KBM-7 (cell line): ENCODE results near the gene AKT1S1.

ENCODE experiments used
- DNase-seq: peaks from one replicate; pipeline ENCODE4 v3.0.0-alpha.2; 2015
- in situ Hi-C: fragments of 300-500 bp; cut with MboI; formaldehyde crosslinking; loops from 2 replicates; pipeline ENCODE4 v1.14.3; 2020; ENCODE audit warnings: low sequenced_read_pairs, low pct_unique_long_range_greater_than_20kb, mixed read lengths

AKT1S1 gene

GRCh38 chr19:49908480-49909420 is 31.6 kb upstream of the AKT1S1 start:
- no peak for DNase-seq
- in situ Hi-C loops = no loop called here

- DNase-seq = no peak
- in situ Hi-C loops = no loop called here
These were observed 30.7 kb upstream of the AKT1S1 start for GRCh38 chr19:49907745-49908446.

DNA sequence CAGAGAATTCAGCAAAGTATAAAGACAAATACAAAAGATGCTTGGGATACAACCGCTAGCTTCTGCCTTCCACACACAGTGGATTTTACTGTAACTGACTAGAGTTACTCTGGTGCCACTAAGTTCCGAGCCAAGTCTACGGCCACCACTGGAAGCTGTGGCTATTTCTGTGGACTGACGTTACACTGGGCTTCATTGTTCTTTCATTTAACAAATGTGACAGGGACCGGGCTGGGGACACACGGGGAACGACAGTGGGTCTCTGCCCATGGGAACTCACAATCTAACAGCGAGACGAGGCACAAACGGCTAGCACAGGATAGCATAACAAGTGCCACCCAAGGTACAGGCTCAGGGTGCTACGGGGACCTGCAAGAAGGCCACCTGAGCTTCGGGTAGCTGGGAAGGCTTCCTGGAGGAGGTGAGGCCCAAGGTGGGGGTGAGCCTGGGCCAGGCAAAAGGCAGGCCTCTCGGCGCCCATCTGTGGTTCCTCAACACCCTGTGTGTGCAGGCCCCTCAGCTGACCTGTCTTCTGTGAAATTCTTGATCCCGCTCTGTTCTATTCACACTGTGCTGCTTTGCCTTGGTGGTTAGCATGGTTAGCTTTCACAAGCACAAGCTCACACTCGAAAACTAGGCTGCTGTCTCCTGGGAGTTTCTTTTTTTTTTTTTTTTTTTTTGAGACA is 29.9 kb upstream of the AKT1S1 start:
- no peak for DNase-seq
- in situ Hi-C loops = no loop called here

- in situ Hi-C loops = no loop called here
- DNase-seq = no peak
These were observed 27.0 kb upstream of the AKT1S1 start for GRCh38 chr19:49904136-49904535.

DNA sequence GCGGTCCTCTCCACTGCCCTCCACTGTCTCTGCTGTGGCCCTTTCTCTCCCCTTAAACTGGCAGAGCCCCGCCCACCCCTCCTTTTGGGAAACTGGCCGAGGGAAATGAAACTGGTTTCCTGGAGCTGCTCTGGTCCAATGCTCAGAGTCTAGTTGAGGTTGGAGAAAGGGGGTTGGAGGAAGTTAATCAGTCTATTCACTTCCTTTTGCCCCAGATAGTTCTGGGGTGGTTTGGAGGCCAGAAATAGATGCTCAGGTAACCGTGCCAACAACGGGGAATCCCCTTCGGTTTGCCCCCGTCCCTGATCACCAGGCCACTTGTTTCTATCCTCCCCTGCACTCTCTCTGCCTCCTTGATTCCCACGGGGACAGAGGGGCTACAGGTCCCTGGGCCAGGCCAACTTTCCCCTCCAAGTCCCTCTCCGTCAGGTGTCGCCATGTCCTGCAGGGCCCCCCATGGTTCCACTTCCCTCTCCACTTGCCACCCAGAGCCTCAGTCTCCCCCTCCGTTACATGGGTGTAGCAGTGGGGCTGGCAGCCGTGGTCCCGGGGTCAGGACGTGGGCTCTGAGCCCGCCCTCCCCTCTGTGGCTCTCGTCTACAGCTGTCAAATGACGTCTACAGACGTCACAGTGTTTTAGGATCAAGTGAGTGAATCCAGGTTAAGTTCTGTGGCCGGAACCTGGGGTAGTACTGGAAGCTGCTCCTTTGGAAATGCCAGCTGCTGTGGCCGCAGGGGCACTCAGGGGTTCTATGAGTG is 19.9 kb upstream of the AKT1S1 start, which contains the start of gene IL4I1:
IL4I1 (minus strand) TSS at position 25 of the 759 bp plus-strand sequence. CDS start 727 bp downstream, outside the sequence.
- peak; percentile 73 for DNase-seq
- in situ Hi-C loops = no loop called here

DNA sequence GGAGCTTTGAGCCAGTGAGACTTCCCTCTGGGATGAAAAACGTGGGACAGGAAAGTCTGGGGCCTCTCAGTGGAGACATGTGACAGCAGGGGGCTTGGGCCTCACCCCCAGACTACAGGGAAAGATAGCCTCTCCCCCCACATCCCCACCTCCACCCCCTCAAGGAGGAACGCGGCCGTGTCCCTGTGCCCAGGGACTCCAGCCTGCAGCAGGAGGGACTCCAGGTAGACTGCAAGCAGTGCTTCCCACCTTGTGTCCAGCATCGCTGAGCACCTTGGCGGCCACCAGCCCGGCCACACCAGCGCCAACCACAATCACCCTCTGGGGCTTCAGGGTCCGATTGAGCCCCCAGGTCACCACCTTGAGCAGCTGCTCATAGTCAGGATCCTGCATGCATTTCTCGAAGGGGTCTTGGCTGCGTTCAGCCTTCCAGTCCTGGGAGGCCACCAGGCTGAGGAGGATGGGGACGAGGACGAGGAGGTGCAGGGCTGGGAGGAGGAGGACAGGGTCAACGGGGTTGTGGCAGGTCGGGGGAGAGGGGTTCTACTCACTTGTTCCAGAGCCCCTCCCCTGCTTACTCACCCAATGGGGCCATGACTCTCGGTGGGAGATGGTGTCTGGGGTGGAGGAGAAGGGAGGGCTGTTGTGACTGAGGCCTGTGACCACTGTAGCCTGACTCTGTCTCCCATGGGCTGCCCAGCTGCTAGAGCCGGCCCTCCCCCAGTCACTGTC is 18.6 kb upstream of the AKT1S1 start:
- in situ Hi-C loops = no loop called here
- DNase-seq = no peak

DNA sequence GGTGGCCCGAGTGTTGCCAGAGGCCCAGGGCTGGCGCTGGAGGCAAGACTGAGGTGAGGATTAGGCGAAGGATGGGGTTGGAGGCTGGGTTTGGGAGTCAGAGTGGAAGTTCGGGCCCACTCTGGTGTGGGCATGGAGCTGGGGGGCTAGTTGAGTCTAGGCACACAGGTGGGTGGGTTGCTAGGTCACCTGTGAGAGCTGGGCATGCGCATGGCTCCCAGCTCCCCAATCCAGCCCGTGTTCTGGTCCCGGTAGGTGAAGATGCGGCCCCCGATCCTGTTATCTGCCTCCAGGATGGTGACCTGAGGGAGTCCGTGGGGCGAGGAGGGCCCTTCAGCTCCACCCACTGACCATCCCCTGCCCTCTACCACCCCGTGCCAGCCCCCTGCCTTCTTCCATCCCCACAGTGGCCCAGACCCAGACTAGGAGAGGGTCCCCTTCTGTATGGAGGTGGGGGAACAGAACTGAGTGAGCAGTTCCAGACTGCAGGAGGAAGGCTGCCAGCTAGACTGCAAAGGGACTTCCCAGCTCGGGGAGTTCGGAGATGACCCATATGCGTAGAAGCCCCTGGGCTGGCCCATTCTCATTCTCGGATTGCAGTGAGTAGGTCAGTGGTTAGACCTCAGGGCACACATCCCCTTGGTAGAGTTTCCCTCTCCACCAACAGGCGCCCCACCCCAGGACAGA is 17.9 kb upstream of the AKT1S1 start:
- DNase-seq = no peak
- in situ Hi-C loops = no loop called here

DNA sequence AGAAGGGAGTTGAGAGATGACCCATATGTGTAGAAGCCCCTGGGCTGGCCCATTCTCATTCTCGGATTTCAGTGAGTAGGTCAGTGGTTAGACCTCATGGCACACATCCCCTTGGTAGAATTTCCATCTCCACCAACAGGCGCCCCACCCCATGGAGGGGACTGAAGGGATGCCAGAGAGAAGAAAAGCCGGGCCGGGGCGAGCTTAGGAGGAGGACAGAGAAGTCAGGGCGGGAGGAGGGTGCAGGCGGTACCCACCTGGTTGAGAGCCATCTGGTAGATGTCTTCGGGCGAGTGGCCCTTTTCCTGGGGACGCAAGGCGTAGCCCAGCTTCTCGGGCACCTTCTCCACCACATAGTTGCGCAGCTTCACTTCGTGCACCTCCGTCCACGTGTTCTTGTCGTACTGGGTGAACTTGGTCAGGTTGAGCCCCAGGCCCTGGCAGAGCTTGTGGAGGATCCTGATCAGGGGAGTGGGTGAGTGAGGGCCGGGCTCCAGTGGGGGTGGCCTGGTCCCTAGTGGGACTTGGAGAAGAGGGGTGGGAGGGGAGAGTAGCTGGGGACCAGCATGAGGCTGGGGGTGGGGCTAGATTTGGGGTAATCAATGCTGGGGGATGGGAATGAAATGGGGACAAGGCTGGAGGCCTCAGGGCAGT is 17.0 kb upstream of the AKT1S1 start:
- DNase-seq = no peak
- in situ Hi-C loops = no loop called here

GRCh38 chr19:49892716-49893115 is 15.6 kb upstream of the AKT1S1 start:
- DNase-seq = no peak
- in situ Hi-C loops = no loop called here

- in situ Hi-C loops = no loop called here
- no peak for DNase-seq
These were observed 14.2 kb upstream of the AKT1S1 start for GRCh38 chr19:49891393-49891792.

- in situ Hi-C loops = no loop called here
- no peak for DNase-seq
These were observed 13.5 kb upstream of the AKT1S1 start for GRCh38 chr19:49890349-49891311.

DNA sequence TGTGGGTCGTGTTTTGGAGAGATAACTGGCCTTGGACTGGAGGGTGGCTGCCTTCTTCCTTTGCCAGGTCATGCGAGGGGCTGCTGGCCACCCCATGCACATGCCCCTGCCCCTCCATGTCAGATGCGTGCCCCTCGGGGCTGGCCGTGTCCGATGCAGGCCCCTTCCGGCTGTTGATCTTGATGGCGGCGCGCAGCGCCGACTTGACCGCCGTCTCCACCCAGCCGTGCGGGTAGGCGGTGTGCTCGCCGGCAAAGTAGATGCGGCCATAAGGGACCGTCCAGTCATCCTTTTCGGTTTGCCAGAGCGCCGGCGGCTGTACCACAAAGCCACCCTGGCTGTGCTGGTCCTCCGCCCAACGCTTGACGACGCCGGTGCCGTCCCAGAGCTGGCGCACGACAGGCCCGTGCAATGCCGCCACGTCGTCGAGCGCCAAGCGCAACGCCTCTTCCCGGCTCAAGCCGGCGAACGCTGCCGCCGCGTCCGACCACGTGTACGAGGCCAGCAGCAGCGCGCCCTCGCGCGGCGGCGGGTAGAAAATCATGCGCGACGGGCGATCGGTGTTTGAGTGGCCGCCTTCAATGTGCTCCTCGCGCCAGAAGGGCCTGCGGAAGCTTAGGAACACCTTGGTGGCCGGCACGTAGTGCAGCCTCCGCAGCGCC is 12.7 kb upstream of the AKT1S1 start:
- in situ Hi-C loops = no loop called here

DNA sequence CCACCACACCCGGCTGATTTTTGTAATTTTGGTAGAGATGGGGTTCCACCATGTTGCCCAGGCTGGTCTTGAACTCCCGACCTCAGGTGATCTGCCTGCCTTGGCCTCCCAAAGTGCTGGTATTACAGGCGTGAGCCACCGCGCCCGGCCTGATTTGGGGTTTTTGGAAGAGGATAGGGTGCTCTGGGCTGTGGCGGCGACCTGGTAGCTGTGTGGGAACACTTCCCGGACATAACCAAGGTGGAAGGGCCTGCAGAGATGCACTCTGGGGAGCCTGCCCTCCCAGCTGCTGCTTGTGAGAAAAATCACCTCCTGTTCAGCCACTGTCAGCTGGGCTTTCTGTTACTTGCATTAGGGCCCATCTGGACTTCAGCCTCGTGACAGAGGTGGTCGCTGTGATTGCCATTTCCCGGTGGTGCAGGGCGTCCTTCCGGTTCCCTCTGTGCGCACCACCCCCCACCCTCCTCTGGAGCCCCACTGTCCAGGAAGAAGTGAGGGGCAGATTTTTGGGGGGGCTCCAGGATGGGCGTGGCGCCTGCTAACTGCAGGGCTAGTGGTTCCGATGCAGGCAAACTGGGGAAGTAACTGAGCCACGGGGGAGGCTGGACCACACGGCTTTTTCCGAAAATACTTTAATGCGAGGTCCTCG is 12.0 kb upstream of the AKT1S1 start:
- no peak for DNase-seq
- in situ Hi-C loops = no loop called here

More for the DNA sequence above, 12.7 kb upstream of the AKT1S1 start:
- no peak for DNase-seq

- in situ Hi-C loops = no loop called here
- no peak for DNase-seq
These were observed 11.3 kb upstream of the AKT1S1 start for GRCh38 chr19:49888510-49888824.

- in situ Hi-C loops = no loop called here
These were observed 10.7 kb upstream of the AKT1S1 start for GRCh38 chr19:49887665-49888509.

More at GRCh38 chr19:49887665-49888509, 10.7 kb upstream of the AKT1S1 start:
- no peak for DNase-seq
